Measurements from ENCODE around the gene NKTR.

NKTR gene

GRCh38 chr3:42662037-42662812 is 61.7 kb downstream of the NKTR start:
- DNase-seq (ENCODE audit: low read depth): no peak

- DNase-seq (ENCODE audit: low read depth): no peak
These were observed 62.5 kb downstream of the NKTR start for GRCh38 chr3:42662813-42663535.

GRCh38 chr3:42663581-42664437 is 63.3 kb downstream of the NKTR start:
- DNase-seq (ENCODE audit: low read depth): no peak

GRCh38 chr3:42664438-42664803 is 63.9 kb downstream of the NKTR start:
- no peak for DNase-seq (ENCODE audit: low read depth)

GRCh38 chr3:42665050-42665878 is 64.8 kb downstream of the NKTR start:
- no peak for DNase-seq (ENCODE audit: low read depth)

GRCh38 chr3:42666022-42666421 is 65.5 kb downstream of the NKTR start:
- no peak for DNase-seq (ENCODE audit: low read depth)

- no peak for DNase-seq (ENCODE audit: low read depth)
These were observed 66.1 kb downstream of the NKTR start for GRCh38 chr3:42666577-42666998.

- no peak for DNase-seq (ENCODE audit: low read depth)
These were observed 66.6 kb downstream of the NKTR start for GRCh38 chr3:42667096-42667522.

GRCh38 chr3:42667523-42668412 is 67.3 kb downstream of the NKTR start:
- no peak for DNase-seq (ENCODE audit: low read depth)

GRCh38 chr3:42668413-42668760 is 67.9 kb downstream of the NKTR start:
- DNase-seq (ENCODE audit: low read depth): no peak

GRCh38 chr3:42668793-42669217 is 68.3 kb downstream of the NKTR start:
- no peak for DNase-seq (ENCODE audit: low read depth)

- no peak for DNase-seq (ENCODE audit: low read depth)
These were observed 69.6 kb downstream of the NKTR start for GRCh38 chr3:42670051-42670576.

GRCh38 chr3:42670670-42671069 is 70.2 kb downstream of the NKTR start:
- DNase-seq (ENCODE audit: low read depth): no peak

- DNase-seq (ENCODE audit: low read depth): no peak
These were observed 72.0 kb downstream of the NKTR start for GRCh38 chr3:42672515-42672914.

GRCh38 chr3:42673082-42673481 is 72.6 kb downstream of the NKTR start:
- DNase-seq (ENCODE audit: low read depth): no peak

GRCh38 chr3:42674146-42674545 is 73.7 kb downstream of the NKTR start:
- no peak for DNase-seq (ENCODE audit: low read depth)

GRCh38 chr3:42675909-42676308 is 75.4 kb downstream of the NKTR start:
- DNase-seq (ENCODE audit: low read depth): no peak

- DNase-seq (ENCODE audit: low read depth): no peak
These were observed 78.0 kb downstream of the NKTR start for GRCh38 chr3:42678447-42678846.

- DNase-seq (ENCODE audit: low read depth): no peak
These were observed 79.8 kb downstream of the NKTR start for GRCh38 chr3:42680271-42680670.

- no peak for DNase-seq (ENCODE audit: low read depth)
These were observed 80.3 kb downstream of the NKTR start for GRCh38 chr3:42680806-42681205.
